Measurements from ENCODE around the gene EML1. TPM values are rescaled to one million over a fixed set of nuclear protein-coding genes. Genes with fewer than 3 reads are reported as not detected.
A peak's percentile ranks its signal among the peaks of the same experiment; 100 is the strongest.

EML1 gene
- total and polyA plus RNA-seq, 2 of the 13 experiments (the other 11 are each of a cell fraction or from before 2014, with no cell fraction given), result 0.59 to 1.7 TPM

GRCh38 chr14:99784508-99784907 lies 8.7 kb upstream of the EML1 start:
- peak; percentile 92 for DNase-seq (ENCODE audit: low spot score)
- no TSS peak for BruUV-seq (replicated peaks)
- TF ChIP-seq ZNF749 (CRISPR knock-in tag; IDR thresholded peaks at IDR 0.05; ENCODE audit: borderline replicate concordance) (no peak), ZNF598 (CRISPR knock-in tag; IDR thresholded peaks at IDR 0.05; ENCODE audit: borderline replicate concordance) (no peak), SAP130 (CRISPR knock-in tag; IDR thresholded peaks at IDR 0.05; ENCODE audit: low read depth) (peak; percentile 72), SIX1 (CRISPR knock-in tag; IDR thresholded peaks at IDR 0.05; ENCODE audit: borderline replicate concordance) (peak; percentile 21; the same call in 1 of the 2 replicates), ZNF569 (CRISPR knock-in tag; IDR thresholded peaks at IDR 0.05; ENCODE audit: borderline replicate concordance) (no peak), ZNF468 (CRISPR knock-in tag; IDR thresholded peaks at IDR 0.05) (no peak), TFAP4 (IDR thresholded peaks at IDR 0.05; ENCODE audit: borderline replicate concordance, low read depth) (no peak), ZBTB42 (CRISPR knock-in tag; IDR thresholded peaks at IDR 0.05) (no peak), ZNF567 (CRISPR knock-in tag; IDR thresholded peaks at IDR 0.05; ENCODE audit: borderline replicate concordance) (no peak), SATB2 (CRISPR knock-in tag; IDR thresholded peaks at IDR 0.05) (no peak; the same call in 1 of the 2 replicates), ZNF207 (IDR thresholded peaks at IDR 0.05; ENCODE audit: borderline replicate concordance) (no peak), DRAP1 (CRISPR knock-in tag; IDR thresholded peaks at IDR 0.05) (no peak), MXD3 (CRISPR knock-in tag; IDR thresholded peaks at IDR 0.05) (no peak), POGK (CRISPR knock-in tag; conservative IDR thresholded peaks at IDR 0.05) (peak; percentile 77), ZNF256 (CRISPR knock-in tag; conservative IDR thresholded peaks at IDR 0.05) (no peak), ISX (CRISPR knock-in tag; conservative IDR thresholded peaks at IDR 0.05) (no peak), ZBTB21 (CRISPR knock-in tag; IDR thresholded peaks at IDR 0.05) (no peak), ZNF564 (CRISPR knock-in tag; IDR thresholded peaks at IDR 0.05) (no peak), ZNF382 (CRISPR knock-in tag; IDR thresholded peaks at IDR 0.05; ENCODE audit: borderline replicate concordance) (no peak), ZFP36L1 (CRISPR knock-in tag; IDR thresholded peaks at IDR 0.05) (no peak), NKX3-1 (CRISPR knock-in tag; IDR thresholded peaks at IDR 0.05) (0 out of 2 replicates have a peak, but pooled peaks have one; percentile 43), PAWR (CRISPR knock-in tag; IDR thresholded peaks at IDR 0.05; ENCODE audit: borderline replicate concordance) (no peak), LBX2 (CRISPR knock-in tag; IDR thresholded peaks at IDR 0.05; ENCODE audit: borderline replicate concordance) (no peak), ZNF350 (CRISPR knock-in tag; IDR thresholded peaks at IDR 0.05; ENCODE audit: borderline replicate concordance, low read depth) (no peak)

More at GRCh38 chr14:99784508-99784907, 8.7 kb upstream of the EML1 start:
- FAIRE-seq (peak; percentile 72), ATAC-seq (peak; percentile 93)
- 0% methylated on average over 1 of the region's 4 CpGs for WGBS (ENCODE audit: low lambda C conversion rate)
- no peaks in the 10 kb centered on the region for H4K20me1 ChIP-seq (ENCODE audit: insufficient read depth, low read length)
- CTCF ChIA-PET (ENCODE audit: low intra/inter-chr PET ratio, low total read pairs), result no interaction called here
- intact Hi-C loops (cut with micrococcal nuclease; ENCODE audit: unreplicated experiment), result no loop called here
- H3K9ac ChIP-seq (ENCODE audit: insufficient read depth, low read depth, low read length), result no peak overlapping the region
- H3K27me3 ChIP-seq (ENCODE audit: control insufficient read depth in 1 of 2, insufficient read depth in 2 of 2, low read length in 2 of 2), result peaks cover 2 to 15% of the 10 kb centered on the region in 2 experiments; a peak in 4 of 5 replicates
- H3K36me3 ChIP-seq (replicated peaks in 1 of 2; ENCODE audit: control insufficient read depth in 1 of 2, insufficient read depth in 2 of 2, low read length in 2 of 2), result no peaks in the 10 kb centered on the region
- H3K4me2 ChIP-seq (ENCODE audit: low read depth, low read length), result peak overlapping the region; percentile 63
- in situ Hi-C loops (cut with HindIII; ENCODE audit: extremely low pct_ligation_motif_present, low pct_unique_long_range_greater_than_20kb), result no loop called here
- no peaks in the 10 kb centered on the region for H3K79me2 ChIP-seq (ENCODE audit: insufficient read depth, low read length)
- no peak overlapping the region for H2AFZ ChIP-seq (ENCODE audit: low read length)
- no peak overlapping the region for H3K4me3 ChIP-seq (replicated peaks in 1 of 3; ENCODE audit: insufficient read depth in 1 of 3, low read depth in 2 of 3, low read length in 3 of 3)
- H3K9me3 ChIP-seq (ENCODE audit: low read length), result no peaks in the 10 kb centered on the region
- H3K27ac ChIP-seq (ENCODE audit: extremely low read length, insufficient read depth, low read length), result no peak overlapping the region
- peaks cover 35% of the 10 kb centered on the region for H3K4me1 ChIP-seq (ENCODE audit: insufficient read depth, low read length)
- POLR2A ChIA-PET, result no interaction called here
